Measurements from ENCODE around the gene LYRM2.

LYRM2 gene

GRCh38 chr6:89547281-89547680 lies 91.3 kb downstream of the LYRM2 start:
- no peak for DNase-seq (ENCODE audit: low read depth, low spot score)
- ChIA-PET POLR2A (no interaction called here), CTCF (no interaction called here)
- H3K4me3 ChIP-seq (ENCODE audit: low read depth, low read length) = no peak overlapping the region
- TF ChIP-seq, protein P1, sequence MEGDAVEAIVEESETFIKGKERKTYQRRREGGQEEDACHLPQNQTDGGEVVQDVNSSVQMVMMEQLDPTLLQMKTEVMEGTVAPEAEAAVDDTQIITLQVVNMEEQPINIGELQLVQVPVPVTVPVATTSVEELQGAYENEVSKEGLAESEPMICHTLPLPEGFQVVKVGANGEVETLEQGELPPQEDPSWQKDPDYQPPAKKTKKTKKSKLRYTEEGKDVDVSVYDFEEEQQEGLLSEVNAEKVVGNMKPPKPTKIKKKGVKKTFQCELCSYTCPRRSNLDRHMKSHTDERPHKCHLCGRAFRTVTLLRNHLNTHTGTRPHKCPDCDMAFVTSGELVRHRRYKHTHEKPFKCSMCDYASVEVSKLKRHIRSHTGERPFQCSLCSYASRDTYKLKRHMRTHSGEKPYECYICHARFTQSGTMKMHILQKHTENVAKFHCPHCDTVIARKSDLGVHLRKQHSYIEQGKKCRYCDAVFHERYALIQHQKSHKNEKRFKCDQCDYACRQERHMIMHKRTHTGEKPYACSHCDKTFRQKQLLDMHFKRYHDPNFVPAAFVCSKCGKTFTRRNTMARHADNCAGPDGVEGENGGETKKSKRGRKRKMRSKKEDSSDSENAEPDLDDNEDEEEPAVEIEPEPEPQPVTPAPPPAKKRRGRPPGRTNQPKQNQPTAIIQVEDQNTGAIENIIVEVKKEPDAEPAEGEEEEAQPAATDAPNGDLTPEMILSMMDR (IDR thresholded peaks at IDR 0.05; ENCODE audit: insufficient read depth, low read length, missing control alignments) = no peak

DNA sequence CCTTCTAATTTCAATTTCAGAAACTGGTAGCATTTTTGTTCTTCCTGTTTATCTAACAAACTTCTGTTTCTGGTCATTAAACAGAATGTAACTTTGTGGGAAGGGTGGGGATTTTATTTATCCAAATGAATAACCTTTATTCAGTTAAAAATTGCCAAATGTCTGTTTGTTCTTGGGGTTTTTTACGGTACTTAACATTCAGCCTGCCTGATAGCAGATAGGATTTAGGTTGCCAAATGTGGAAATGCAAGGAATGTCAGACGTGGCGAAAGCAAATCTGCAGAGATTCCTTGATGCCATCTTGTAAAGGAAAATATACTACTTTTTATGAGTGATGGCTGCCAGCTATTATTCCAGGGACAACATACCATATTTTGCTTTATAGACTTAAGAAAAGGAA lies 95.7 kb downstream of the LYRM2 start:
- DNase-seq (ENCODE audit: low read depth, low spot score) = no peak
- ChIA-PET CTCF (no interaction called here), POLR2A (no interaction called here)
- TF ChIP-seq, protein P1 (IDR thresholded peaks at IDR 0.05; ENCODE audit: insufficient read depth, low read length, missing control alignments) = no peak
- no peak overlapping the region for H3K4me3 ChIP-seq (ENCODE audit: low read depth, low read length)

GRCh38 chr6:89542081-89542857 lies 96.3 kb downstream of the LYRM2 start:
- TF ChIP-seq, protein P1 (IDR thresholded peaks at IDR 0.05; ENCODE audit: insufficient read depth, low read length, missing control alignments) = no peak
- no peak overlapping the region for H3K4me3 ChIP-seq (ENCODE audit: low read depth, low read length)
- ChIA-PET POLR2A (no interaction called here), CTCF (no interaction called here)
- no peak for DNase-seq (ENCODE audit: low read depth, low spot score)

DNA sequence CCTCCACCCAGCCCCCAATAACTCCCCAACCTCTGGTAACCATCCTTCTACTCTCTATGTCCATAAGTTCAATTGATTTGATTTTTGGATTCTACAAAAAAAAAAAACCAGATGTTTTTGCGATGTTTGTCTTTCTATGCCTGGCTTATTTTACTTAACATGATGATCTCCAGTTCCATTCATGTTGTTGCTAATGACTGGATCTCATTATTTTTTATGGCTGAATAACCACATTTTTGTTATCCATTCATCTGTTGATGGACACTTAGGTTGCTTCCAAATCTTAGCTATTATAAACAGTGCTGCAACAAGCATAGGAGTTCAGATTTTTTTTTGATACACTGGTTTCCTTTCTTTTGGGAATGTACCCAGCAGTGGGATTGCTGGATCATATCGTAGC lies 98.8 kb downstream of the LYRM2 start:
- no peak for DNase-seq (ENCODE audit: low read depth, low spot score)
- H3K4me3 ChIP-seq (ENCODE audit: low read depth, low read length) = no peak overlapping the region
- ChIA-PET CTCF (no interaction called here), POLR2A (no interaction called here)
- TF ChIP-seq, protein P1 (IDR thresholded peaks at IDR 0.05; ENCODE audit: insufficient read depth, low read length, missing control alignments) = no peak

- DNase-seq (ENCODE audit: low read depth, low spot score) = no peak
- TF ChIP-seq, protein P1 (IDR thresholded peaks at IDR 0.05; ENCODE audit: insufficient read depth, low read length, missing control alignments) = no peak
- POLR2A ChIA-PET = no interaction called here
- CTCF ChIA-PET = no interaction called here
- H3K4me3 ChIP-seq (ENCODE audit: low read depth, low read length) = no peak overlapping the region
Observed at GRCh38 chr6:89536231-89536630, 102.3 kb downstream of the LYRM2 start.

DNA sequence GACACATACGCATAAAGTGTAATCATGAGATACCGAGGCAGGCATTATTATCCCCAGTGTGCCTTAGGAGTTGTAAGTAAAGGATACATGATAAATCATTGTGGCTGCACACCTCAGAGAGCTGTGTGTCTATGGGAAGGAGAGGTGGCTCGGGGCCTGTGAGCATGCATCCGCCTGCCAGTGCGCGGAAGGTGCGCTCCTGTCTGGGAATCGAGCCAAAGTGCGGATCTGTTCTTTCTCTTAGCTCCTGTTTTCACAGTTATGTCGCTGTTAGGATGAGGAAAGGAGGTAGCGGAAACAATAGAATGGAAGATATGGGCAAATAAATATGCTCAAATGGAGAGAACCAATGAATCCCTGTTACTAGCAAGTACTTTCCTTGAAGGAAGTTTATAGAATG lies 107.6 kb downstream of the LYRM2 start:
- TF ChIP-seq, protein P1 (IDR thresholded peaks at IDR 0.05; ENCODE audit: insufficient read depth, low read length, missing control alignments) = no peak
- ChIA-PET POLR2A (no interaction called here), CTCF (no interaction called here)
- H3K4me3 ChIP-seq (ENCODE audit: low read depth, low read length) = no peak overlapping the region
- no peak for DNase-seq (ENCODE audit: low read depth, low spot score)
